GM21423 (cell line): ENCODE measurements around the gene ADCK2.
"Not testable (repeated sequence)": the region's sequence is repeated elsewhere in the genome, so short reads cannot be mapped to it uniquely, and the experiment has no call there.

ENCODE experiments used
- ATAC-seq: cut with Tn5 transposase; IDR thresholded peaks from one replicate; pipeline ENCODE4 v1.9.1; 2021; ENCODE audit warnings: mild to moderate bottlenecking, moderate library complexity; ENCODE audit not compliant: unreplicated experiment

Gene ADCK2

GRCh38 chr7:140646931-140647647 is 25.7 kb upstream of the ADCK2 start:
- ATAC-seq = peak; percentile 96

GRCh38 chr7:140649556-140650205 is 23.1 kb upstream of the ADCK2 start:
- no peak for ATAC-seq

GRCh38 chr7:140650367-140650766 is 22.4 kb upstream of the ADCK2 start:
- ATAC-seq = no peak

- ATAC-seq = no peak
Observed at GRCh38 chr7:140653319-140654108, 19.2 kb upstream of the ADCK2 start.

GRCh38 chr7:140654109-140654387 is 18.7 kb upstream of the ADCK2 start:
- no peak for ATAC-seq

- ATAC-seq = no peak
Observed at GRCh38 chr7:140654661-140655060, 18.1 kb upstream of the ADCK2 start.

GRCh38 chr7:140655511-140656408 is 17.0 kb upstream of the ADCK2 start:
- no peak for ATAC-seq

GRCh38 chr7:140656548-140657515 is 15.9 kb upstream of the ADCK2 start:
- peak; percentile 88 for ATAC-seq

- no peak for ATAC-seq
Observed at GRCh38 chr7:140657891-140658290, 14.9 kb upstream of the ADCK2 start.

- ATAC-seq = no peak
Observed at GRCh38 chr7:140659856-140660255, 12.9 kb upstream of the ADCK2 start.

- ATAC-seq = no peak
Observed at GRCh38 chr7:140661124-140661523, 11.6 kb upstream of the ADCK2 start.

GRCh38 chr7:140662938-140663337 is 9.8 kb upstream of the ADCK2 start:
- ATAC-seq = not testable (repeated sequence)

- no peak for ATAC-seq
Observed at GRCh38 chr7:140667476-140667875, 5.3 kb upstream of the ADCK2 start.

GRCh38 chr7:140668641-140669040 is 4.1 kb upstream of the ADCK2 start:
- no peak for ATAC-seq

GRCh38 chr7:140669352-140669751 is 3.4 kb upstream of the ADCK2 start:
- ATAC-seq = no peak

- ATAC-seq = not testable (repeated sequence)
Observed at GRCh38 chr7:140669862-140670261, 2.9 kb upstream of the ADCK2 start.

GRCh38 chr7:140670343-140670935 is 2.3 kb upstream of the ADCK2 start:
- no peak for ATAC-seq

GRCh38 chr7:140671966-140672365 is 779 bp upstream of the ADCK2 start:
- no peak for ATAC-seq

- peak; percentile 38 for ATAC-seq
Observed at GRCh38 chr7:140673063-140673773, 473 bp downstream of the ADCK2 start.
